GM06990 (cell line): Measurements from ENCODE around the gene DOCK7.

Experiments used
- DNase-seq: peaks from one replicate; pipeline ENCODE4 v3.0.0-alpha.2; 2011; ENCODE audit not compliant: insufficient read length; ENCODE audit errors: extremely low read depth
- H3K27me3 ChIP-seq: replicated peaks from 2 replicates; pipeline ENCODE4 v1.6.0; 2011; ENCODE audit warnings: low read length; ENCODE audit not compliant: control insufficient read depth, insufficient read depth
- H3K36me3 ChIP-seq: 2 replicates; pipeline ENCODE4 v1.5.1; 2011; ENCODE audit warnings: low read length; ENCODE audit not compliant: control insufficient read depth, insufficient read depth
- H3K4me3 ChIP-seq: replicated peaks from 2 replicates; pipeline ENCODE4 v1.5.1; 2011; ENCODE audit warnings: low read depth, mild to moderate bottlenecking, control low read depth, low read length
- CTCF ChIP-seq: IDR thresholded peaks from 2 replicates; pipeline ENCODE4 v1.5.1; 2011; ENCODE audit warnings: low read length, control low read depth, mild to moderate bottlenecking, inconsistent platforms; ENCODE audit not compliant: insufficient read depth, poor library complexity, severe bottlenecking

DOCK7 gene

GRCh38 chr1:62693123-62693522 lies 4.9 kb upstream of the DOCK7 start:
- no peak for TF ChIP-seq CTCF
- H3K4me3 ChIP-seq = no peak overlapping the region
- H3K36me3 ChIP-seq = no peaks in the 10 kb centered on the region
- DNase-seq = no peak
- no peaks in the 10 kb centered on the region for H3K27me3 ChIP-seq

GRCh38 chr1:62691062-62691844 lies 3.1 kb upstream of the DOCK7 start:
- Histone ChIP-seq H3K4me3 (no peak overlapping the region), H3K27me3 (no peaks in the 10 kb centered on the region), H3K36me3 (no peaks in the 10 kb centered on the region)
- no peak for DNase-seq
- no peak for TF ChIP-seq CTCF

GRCh38 chr1:62689524-62689923 lies 1.3 kb upstream of the DOCK7 start:
- Histone ChIP-seq H3K36me3 (no peaks in the 10 kb centered on the region), H3K27me3 (no peaks in the 10 kb centered on the region)

GRCh38 chr1:62688687-62689085 lies 500 bp upstream of the DOCK7 start:
- no peaks in the 10 kb centered on the region for H3K27me3 ChIP-seq
- DNase-seq = no peak
- no peaks in the 10 kb centered on the region for H3K36me3 ChIP-seq
- H3K4me3 ChIP-seq = peak overlapping the region; percentile 80
- no peak for TF ChIP-seq CTCF

More at GRCh38 chr1:62689524-62689923, 1.3 kb upstream of the DOCK7 start:
- no peak overlapping the region for H3K4me3 ChIP-seq
- TF ChIP-seq CTCF = no peak
- DNase-seq = no peak

GRCh38 chr1:62687421-62687902 lies 724 bp downstream of the DOCK7 start:
- Histone ChIP-seq H3K4me3 (peak overlapping the region; percentile 80), H3K27me3 (no peaks in the 10 kb centered on the region), H3K36me3 (no peaks in the 10 kb centered on the region)
- peak; percentile 62 for DNase-seq
- no peak for TF ChIP-seq CTCF
